BLaER1 (cell line): ENCODE measurements around the gene AFG3L2.

Source experiments
- H3K27ac ChIP-seq: shearing (Covaris generic); formaldehyde crosslinking; 2 replicates; pipeline ENCODE4 v1.8.1; 2022
- H3K27me3 ChIP-seq: shearing (Covaris generic); formaldehyde crosslinking; 2 replicates; pipeline ENCODE4 v1.8.1; 2022
- H3K36me3 ChIP-seq: shearing (Covaris generic); formaldehyde crosslinking; 2 replicates; pipeline ENCODE4 v1.8.1; 2022
- H3K4me1 ChIP-seq: shearing (Covaris generic); formaldehyde crosslinking; 2 replicates; pipeline ENCODE4 v1.8.1; 2022
- H3K4me2 ChIP-seq: shearing (Covaris generic); formaldehyde crosslinking; 2 replicates; pipeline ENCODE4 v1.8.1; 2022
- H3K4me3 ChIP-seq: shearing (Covaris generic); formaldehyde crosslinking; 2 replicates; pipeline ENCODE4 v1.8.1; 2022
- H3K9ac ChIP-seq: shearing (Covaris generic); formaldehyde crosslinking; 2 replicates; pipeline ENCODE4 v1.8.1; 2022
- H3K9me3 ChIP-seq: shearing (Covaris generic); formaldehyde crosslinking; 2 replicates; pipeline ENCODE4 v1.8.1; 2022
- H4K20me1 ChIP-seq: shearing (Covaris generic); formaldehyde crosslinking; 2 replicates; pipeline ENCODE4 v1.8.1; 2022
- Cebpa-rat ChIP-seq: shearing (Covaris generic); IDR thresholded peaks from 2 replicates; pipeline ENCODE4 v1.8.1; 2022

AFG3L2 gene

DNA sequence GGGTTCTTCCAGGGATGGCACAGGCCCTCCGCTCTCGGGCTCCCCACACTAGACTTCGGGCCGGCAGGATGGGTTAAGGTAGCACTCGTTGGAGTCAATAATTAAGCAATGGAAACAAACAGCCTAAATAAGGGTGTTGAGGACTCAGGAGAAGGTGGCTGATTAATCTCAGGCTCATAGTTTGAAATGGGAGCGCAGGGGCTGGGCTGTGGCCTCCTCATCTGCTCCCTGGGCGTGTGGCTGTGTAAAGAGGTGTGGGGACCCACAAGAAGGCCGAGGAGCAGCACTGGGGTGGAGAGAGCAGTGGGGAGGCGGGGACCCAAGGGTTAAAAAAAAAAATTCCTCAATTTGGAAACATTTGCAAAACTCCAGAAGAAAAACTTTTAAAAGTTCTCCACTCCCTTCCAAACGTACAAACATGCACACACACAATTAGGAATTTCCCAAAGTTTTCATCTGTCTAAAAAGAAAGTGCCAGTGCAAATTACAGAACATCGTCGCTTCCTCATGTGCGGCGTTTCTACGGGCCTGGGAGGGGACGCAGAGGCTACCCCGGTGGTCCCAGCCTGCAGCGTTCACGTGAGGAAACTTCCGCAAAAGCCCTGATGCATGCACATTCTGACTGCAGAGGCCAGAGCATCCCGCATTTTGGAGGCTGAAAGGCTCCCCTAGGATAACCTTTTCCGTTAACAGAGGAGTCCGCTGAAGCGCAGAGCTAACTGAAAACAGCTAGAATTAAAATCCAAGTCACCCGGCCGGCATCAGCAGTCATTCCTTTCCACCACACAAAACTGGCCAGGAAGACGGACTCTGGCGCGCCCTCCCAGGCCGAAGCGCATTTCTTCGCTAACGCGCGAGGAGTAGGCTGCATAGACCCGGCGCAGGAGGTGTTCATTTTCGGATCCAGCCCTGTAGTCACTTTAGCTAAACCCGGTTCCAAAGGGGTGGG, 70.0 kb downstream of the AFG3L2 start:
- peak overlapping the region; percentile 80 for H3K4me2 ChIP-seq
- peaks cover 19% of the 10 kb centered on the region for H3K36me3 ChIP-seq
- peak overlapping the region; percentile 80 for H3K9ac ChIP-seq
- H3K4me1 ChIP-seq = peaks cover 29% of the 10 kb centered on the region
- peaks cover 18% of the 10 kb centered on the region for H3K9me3 ChIP-seq
- TF ChIP-seq Cebpa-rat = no peak
- no peaks in the 10 kb centered on the region for H3K27me3 ChIP-seq
- peak overlapping the region; percentile 86 for H3K27ac ChIP-seq
- 0 out of 2 replicates have a peak, but pooled peaks cover 6% of the 10 kb centered on the region for H4K20me1 ChIP-seq
- H3K4me3 ChIP-seq = peak overlapping the region; percentile 99

GRCh38 chr18:12305930-12306629, 70.9 kb downstream of the AFG3L2 start:
- H3K27me3 ChIP-seq = no peaks in the 10 kb centered on the region
- peak overlapping the region; percentile 99; the same call in 1 of the 2 replicates for H3K4me3 ChIP-seq
- no peak overlapping the region; the same call in 1 of the 2 replicates for H3K27ac ChIP-seq
- peak overlapping the region; percentile 80 for H3K4me2 ChIP-seq
- no peak overlapping the region for H3K9ac ChIP-seq
- H3K4me1 ChIP-seq = peaks cover 29% of the 10 kb centered on the region
- H3K9me3 ChIP-seq = peaks cover 8% of the 10 kb centered on the region; the same call in 1 of the 2 replicates
- H4K20me1 ChIP-seq = 0 out of 2 replicates have a peak, but pooled peaks cover 6% of the 10 kb centered on the region
- H3K36me3 ChIP-seq = peaks cover 9% of the 10 kb centered on the region
- TF ChIP-seq Cebpa-rat = no peak

DNA sequence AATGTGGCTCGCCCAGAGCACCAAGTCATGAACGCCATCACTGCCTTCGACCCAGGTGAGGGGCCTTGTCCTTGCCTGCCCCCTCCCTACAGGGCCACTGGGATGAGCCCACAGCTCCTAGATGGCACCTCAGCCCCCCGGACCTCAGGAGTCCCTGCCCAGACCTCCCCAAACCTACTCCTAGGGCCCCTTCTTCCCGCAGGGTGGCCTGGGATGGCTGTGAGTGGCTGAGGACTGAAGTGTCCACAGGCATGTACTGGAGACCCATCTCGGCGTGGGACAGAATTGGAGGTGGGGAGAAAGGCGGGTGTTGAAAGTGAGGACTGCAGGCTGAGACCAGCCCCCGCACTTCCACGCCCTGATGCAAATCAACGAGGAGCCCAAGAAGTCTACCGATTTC, 71.8 kb downstream of the AFG3L2 start:
- H4K20me1 ChIP-seq = 0 out of 2 replicates have a peak, but pooled peaks cover 6% of the 10 kb centered on the region
- H3K27ac ChIP-seq = no peak overlapping the region
- TF ChIP-seq Cebpa-rat = no peak
- no peaks in the 10 kb centered on the region for H3K27me3 ChIP-seq
- no peaks in the 10 kb centered on the region for H3K9me3 ChIP-seq
- peaks cover under 1% of the 10 kb centered on the region; the same call in 1 of the 2 replicates for H3K36me3 ChIP-seq
- peaks cover 24% of the 10 kb centered on the region for H3K4me1 ChIP-seq
- no peak overlapping the region for H3K4me2 ChIP-seq
- no peak overlapping the region for H3K4me3 ChIP-seq
- no peak overlapping the region for H3K9ac ChIP-seq

- no peak overlapping the region for H3K9ac ChIP-seq
- H3K36me3 ChIP-seq = no peaks in the 10 kb centered on the region
- TF ChIP-seq Cebpa-rat = no peak
- no peak overlapping the region for H3K27ac ChIP-seq
- peaks cover 18% of the 10 kb centered on the region for H3K4me1 ChIP-seq
- 0 out of 2 replicates have a peak, but pooled peaks cover 4% of the 10 kb centered on the region for H4K20me1 ChIP-seq
- H3K4me3 ChIP-seq = no peak overlapping the region
- H3K9me3 ChIP-seq = no peaks in the 10 kb centered on the region
- H3K4me2 ChIP-seq = no peak overlapping the region
- H3K27me3 ChIP-seq = no peaks in the 10 kb centered on the region
Measured at GRCh38 chr18:12304351-12305210, 72.4 kb downstream of the AFG3L2 start.

DNA sequence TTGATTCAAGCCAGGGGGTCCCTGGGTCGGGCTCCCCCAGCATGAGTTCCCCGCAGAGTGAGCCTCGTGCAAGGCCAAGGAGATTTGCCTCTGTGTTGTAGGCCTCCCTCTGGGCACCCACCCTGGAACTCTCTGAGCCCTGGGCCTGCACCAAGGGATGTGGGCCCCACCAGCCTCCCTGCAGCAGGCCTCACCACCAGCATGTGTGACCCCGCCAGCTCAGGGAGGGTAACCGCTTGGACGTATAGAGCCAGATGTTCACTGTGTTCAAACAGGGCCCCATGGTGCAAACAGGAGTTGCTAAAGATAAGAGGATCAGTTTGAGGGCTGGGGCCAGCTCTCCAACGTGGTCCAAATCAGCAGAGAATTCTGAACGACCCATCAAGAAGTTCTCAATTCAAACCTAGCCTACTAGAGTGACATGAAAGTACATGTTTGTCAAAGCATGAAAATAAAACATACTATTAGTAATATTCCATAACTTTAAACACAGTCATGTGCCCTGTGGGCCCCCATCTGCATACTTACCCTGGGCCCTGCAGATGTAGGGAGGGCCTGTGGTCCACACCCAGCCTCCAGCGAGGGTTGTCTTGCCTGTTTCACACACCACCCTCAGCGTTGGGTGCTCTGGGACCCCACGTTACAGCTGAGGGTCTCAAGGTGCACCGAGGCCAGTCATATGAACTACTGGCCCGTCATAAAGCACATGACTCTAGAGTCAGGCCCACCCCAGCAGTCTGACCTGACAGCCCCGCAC, 74.5 kb downstream of the AFG3L2 start:
- Histone ChIP-seq H3K27me3 (no peaks in the 10 kb centered on the region), H3K27ac (no peak overlapping the region), H3K9ac (no peak overlapping the region), H3K9me3 (peaks cover 5% of the 10 kb centered on the region; the same call in 1 of the 2 replicates), H3K36me3 (no peaks in the 10 kb centered on the region), H3K4me2 (no peak overlapping the region), H4K20me1 (no peaks in the 10 kb centered on the region), H3K4me3 (no peak overlapping the region), H3K4me1 (peaks cover 13% of the 10 kb centered on the region)
- no peak for TF ChIP-seq Cebpa-rat

- no peaks in the 10 kb centered on the region for H4K20me1 ChIP-seq
- H3K9ac ChIP-seq = no peak overlapping the region
- no peaks in the 10 kb centered on the region for H3K36me3 ChIP-seq
- H3K4me3 ChIP-seq = no peak overlapping the region
- no peak overlapping the region for H3K4me2 ChIP-seq
- peaks cover 7% of the 10 kb centered on the region for H3K4me1 ChIP-seq
- peaks cover 5% of the 10 kb centered on the region; the same call in 1 of the 2 replicates for H3K9me3 ChIP-seq
- H3K27ac ChIP-seq = no peak overlapping the region
- TF ChIP-seq Cebpa-rat = no peak
- H3K27me3 ChIP-seq = no peaks in the 10 kb centered on the region
Measured at GRCh38 chr18:12301263-12302005, 75.6 kb downstream of the AFG3L2 start.

DNA sequence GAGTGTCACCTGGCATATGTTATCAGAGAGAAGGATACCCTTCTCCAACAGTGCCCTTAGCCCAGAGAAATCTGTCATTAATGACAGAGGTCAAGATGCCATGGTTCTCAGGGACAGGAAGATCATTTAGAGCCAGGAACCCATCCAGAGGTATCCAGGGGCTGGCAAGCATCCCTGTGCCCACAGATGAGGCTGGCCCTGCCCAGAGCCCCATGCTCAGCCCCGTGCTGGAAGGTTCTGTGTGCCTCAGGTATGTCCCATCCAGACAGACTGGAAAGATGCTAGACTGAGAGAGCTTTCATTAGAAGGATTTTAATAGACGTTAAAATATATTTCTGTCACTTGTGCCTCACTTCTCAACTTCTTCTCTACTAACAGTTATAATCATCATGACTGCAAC, 77.2 kb downstream of the AFG3L2 start:
- Histone ChIP-seq H3K4me2 (no peak overlapping the region), H3K9ac (no peak overlapping the region), H3K4me3 (no peak overlapping the region), H3K9me3 (peaks cover 5% of the 10 kb centered on the region; the same call in 1 of the 2 replicates), H3K27ac (no peak overlapping the region), H4K20me1 (no peaks in the 10 kb centered on the region), H3K36me3 (no peaks in the 10 kb centered on the region), H3K27me3 (no peaks in the 10 kb centered on the region), H3K4me1 (no peaks in the 10 kb centered on the region)
- TF ChIP-seq Cebpa-rat = no peak

DNA sequence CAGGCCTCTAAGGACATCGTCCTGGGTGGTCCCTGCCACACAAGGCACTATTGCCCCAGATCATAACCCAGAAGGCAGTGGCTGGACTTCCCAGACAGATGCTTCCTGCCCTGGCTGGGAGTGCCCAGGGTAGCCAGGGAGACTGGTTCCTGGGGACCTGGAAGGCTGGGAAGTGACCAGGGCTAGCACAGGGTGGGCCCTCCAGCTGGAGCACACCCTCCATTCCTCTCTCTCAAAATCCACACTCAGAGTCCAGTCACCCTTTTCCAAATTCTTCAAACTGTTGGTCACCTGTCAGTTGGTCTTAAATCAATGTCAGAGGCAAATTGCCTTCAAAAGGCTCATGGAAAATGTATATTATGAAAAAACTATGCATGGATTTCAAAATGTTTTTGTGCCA, 80.6 kb downstream of the AFG3L2 start:
- peaks cover 5% of the 10 kb centered on the region; the same call in 1 of the 2 replicates for H3K9me3 ChIP-seq
- peaks cover 7% of the 10 kb centered on the region for H3K4me1 ChIP-seq
- H4K20me1 ChIP-seq = no peaks in the 10 kb centered on the region
- no peak for TF ChIP-seq Cebpa-rat
- H3K9ac ChIP-seq = no peak overlapping the region
- H3K27me3 ChIP-seq = no peaks in the 10 kb centered on the region
- H3K36me3 ChIP-seq = no peaks in the 10 kb centered on the region
- no peak overlapping the region for H3K4me3 ChIP-seq
- no peak overlapping the region for H3K4me2 ChIP-seq
- H3K27ac ChIP-seq = no peak overlapping the region
